HCT116 (cell line): ENCODE measurements around the gene STK36. TPM values are rescaled to one million over a fixed set of nuclear protein-coding genes. Genes with fewer than 3 reads are reported as not detected.
A peak's percentile ranks its signal among the peaks of the same experiment; 100 is the strongest.

Experiments
- ATAC-seq: fragments of 200-7000 bp; cut with Tn5 transposase; 2 replicates; pipeline ENCODE4 v1.9.1; 2020; ENCODE audit warnings: mild to moderate bottlenecking, moderate library complexity
- BruUV-seq: library from RNA; stranded (reverse); fragments of 400-500 nt; replicated peaks from 2 replicates; lab custom pipeline; 2021; lab: Mats Ljungman, UMichigan
- CTCF ChIA-PET: fragments of 300-600 bp; sonication (Branson Sonifier 250); formaldehyde crosslinking; loops from one replicate; lab custom pipeline; 2021; ENCODE audit warnings: antibody characterized with exemption; lab: Charles Lee
- POLR2A ChIA-PET: fragments of 300-600, 350-600 bp; sonication (Branson Sonifier 250); formaldehyde crosslinking; loops from one replicate; lab custom pipeline; 2021; ENCODE audit warnings: antibody characterized with exemption; lab: Charles Lee
- RAD21 ChIA-PET, 2 experiments: fragments of 300-600 bp; sonication (Branson Sonifier 250); formaldehyde crosslinking; loops; one replicate each; lab custom pipeline; 2023; ENCODE audit warnings: low total read pairs in 2 of 2; ENCODE audit not compliant: uncharacterized antibody in 2 of 2, unreplicated experiment in 2 of 2, low non-redundant PET in 1 of 2; lab: Charles Lee
- DNase-seq: peaks from one replicate; pipeline ENCODE4 v3.0.0-alpha.2; 2010; ENCODE audit warnings: low read depth, low spot score
- H2AFZ ChIP-seq: fragments of 200-600 bp; shearing (Covaris generic), sonication (generic); 2 replicates; pipeline ENCODE4 v1.6.1; 2017; ENCODE audit warnings: low read depth, mixed run types, mixed read lengths, antibody characterized with exemption, low read length; ENCODE audit not compliant: poor library complexity, severe bottlenecking
- H3K27ac ChIP-seq: 2 replicates; pipeline ENCODE4 v1.5.1; 2012; ENCODE audit warnings: low read depth, low read length
- H3K27me3 ChIP-seq: fragments of 200-600 bp; sonication (generic); 2 replicates; pipeline ENCODE4 v1.6.1; 2016; ENCODE audit warnings: mixed run types, low read length, mixed read lengths; ENCODE audit not compliant: insufficient read depth
- H3K36me3 ChIP-seq, 2 experiments: fragments of 200-500 bp in 1 of 2; fragments of 200-600 bp in 1 of 2; sonication (Bioruptor generic) in 1 of 2; sonication (generic) in 1 of 2; 2 replicates each; pipeline versions ENCODE4 v1.5.1 to v1.6.1; 2014 to 2016; ENCODE audit warnings: low read length in 2 of 2, inconsistent platforms in 1 of 2, mixed read lengths in 1 of 2, mixed run types in 1 of 2; ENCODE audit not compliant: insufficient read depth in 2 of 2, control insufficient read depth in 1 of 2
- H3K4me1 ChIP-seq, 2 experiments: fragments of 200-600 bp in 1 of 2; sonication (generic) in 1 of 2; 2 replicates each; pipeline versions ENCODE4 v1.5.1 to v1.6.1; 2012 to 2017; ENCODE audit warnings: low read length in 2 of 2, inconsistent platforms in 1 of 2, mild to moderate bottlenecking in 1 of 2, mixed read lengths in 1 of 2, mixed run types in 1 of 2, moderate library complexity in 1 of 2; ENCODE audit not compliant: insufficient read depth in 2 of 2, control insufficient read depth in 1 of 2
- H3K4me2 ChIP-seq: fragments of 200-600 bp; sonication (generic); 2 replicates; pipeline ENCODE4 v1.6.1; 2017; ENCODE audit warnings: mixed run types, low read length, mixed read lengths
- H3K4me3 ChIP-seq, 2 experiments: fragments of 200-600 bp in 1 of 2; sonication (generic) in 1 of 2; replicated peaks in 1 of 2; 2 replicates each; pipeline ENCODE4 v1.5.1; 2011 to 2016; ENCODE audit warnings: low read length in 2 of 2, control low read depth in 1 of 2, low read depth in 1 of 2, mild to moderate bottlenecking in 1 of 2, mixed read lengths in 1 of 2, mixed run types in 1 of 2
- H3K79me2 ChIP-seq: fragments of 200-600 bp; sonication (generic); 2 replicates; pipeline ENCODE4 v1.6.1; 2017; ENCODE audit warnings: mild to moderate bottlenecking, mixed run types, low read length, moderate library complexity, mixed read lengths; ENCODE audit not compliant: insufficient read depth
- H3K9ac ChIP-seq: fragments of 200-600 bp; sonication (generic); 2 replicates; pipeline ENCODE4 v1.6.1; 2016; ENCODE audit warnings: low read length, mixed read lengths
- H3K9me2 ChIP-seq: fragments of 200-600 bp; sonication (generic), shearing (Covaris generic); 2 replicates; pipeline ENCODE4 v1.6.1; 2017; ENCODE audit warnings: mixed run types, mild to moderate bottlenecking, moderate library complexity; ENCODE audit not compliant: insufficient read depth
- H3K9me3 ChIP-seq, 2 experiments: fragments of 200-500 bp in 1 of 2; fragments of 200-600 bp in 1 of 2; sonication (Bioruptor generic) in 1 of 2; sonication (generic) in 1 of 2; 2 replicates each; pipeline ENCODE4 v1.6.1; 2014 to 2017; ENCODE audit warnings: low read length in 2 of 2, mixed read lengths in 2 of 2, inconsistent platforms in 1 of 2, low read depth in 1 of 2, mild to moderate bottlenecking in 1 of 2, mixed run types in 1 of 2, moderate library complexity in 1 of 2; ENCODE audit not compliant: control insufficient read depth in 1 of 2, insufficient read depth in 1 of 2
- H4K20me1 ChIP-seq: fragments of 200-600 bp; sonication (generic), shearing (Covaris generic); 2 replicates; pipeline ENCODE4 v1.6.1; 2017; ENCODE audit warnings: mixed run types, mild to moderate bottlenecking, moderate library complexity; ENCODE audit not compliant: insufficient read depth
- CBX3 ChIP-seq: IDR thresholded peaks from 2 replicates; pipeline ENCODE4 v1.6.1; 2012; ENCODE audit warnings: low read depth
- CEBPB ChIP-seq: IDR thresholded peaks from 2 replicates; pipeline ENCODE4 v1.6.1; 2012; ENCODE audit warnings: low read depth
- EGR1 ChIP-seq: IDR thresholded peaks from 2 replicates; pipeline ENCODE4 v1.6.1; 2012; ENCODE audit warnings: low read depth
- ELF1 ChIP-seq: IDR thresholded peaks from 2 replicates; pipeline ENCODE4 v1.6.1; 2012; ENCODE audit warnings: low read depth, borderline replicate concordance
- JUND ChIP-seq: IDR thresholded peaks from 2 replicates; pipeline ENCODE4 v1.6.1; 2012
- MAX ChIP-seq: IDR thresholded peaks from 2 replicates; pipeline ENCODE4 v1.6.1; 2012
- POLR2A ChIP-seq: IDR thresholded peaks from 2 replicates; pipeline ENCODE4 v1.7.0; 2011; ENCODE audit warnings: borderline replicate concordance; ENCODE audit not compliant: insufficient read depth, insufficient read length; ENCODE audit errors: extremely low read depth
- RAD21 ChIP-seq: IDR thresholded peaks from 2 replicates; pipeline ENCODE4 v1.6.1; 2012; ENCODE audit warnings: low read depth, mild to moderate bottlenecking
- SIN3A ChIP-seq: IDR thresholded peaks from 2 replicates; pipeline ENCODE4 v1.6.1; 2012; ENCODE audit warnings: low read depth
- TCF7L2 ChIP-seq: IDR thresholded peaks from 2 replicates; pipeline ENCODE4 v1.7.0; 2011; ENCODE audit warnings: borderline replicate concordance, inconsistent platforms; ENCODE audit not compliant: insufficient read depth, insufficient read length; ENCODE audit errors: extremely low read depth
- ZNF274 ChIP-seq: fragments of 200-500 bp; sonication (Bioruptor generic); IDR thresholded peaks from 2 replicates; pipeline ENCODE4 v1.6.1; 2014; ENCODE audit warnings: mild to moderate bottlenecking, low read depth, low read length, inconsistent platforms
- intact Hi-C: fragments of 100-400 bp; cut with micrococcal nuclease; formaldehyde crosslinking; loops from 2 replicates; pipeline ENCODE4 v1.10.0; 2022
- total RNA-seq: library from RNA; stranded (reverse); gene quantifications from one replicate; pipeline ENCODE4 v1.2.1, GENCODE V29; 2021; ENCODE audit not compliant: unreplicated experiment

Gene STK36
- total RNA-seq, 1 experiment from 2014 or later = 45.5 TPM

- no peak for TF ChIP-seq ELF1
- TF ChIP-seq EGR1 = no peak
- TF ChIP-seq MAX = no peak; the same call in 1 of the 2 replicates
- no peak for TF ChIP-seq TCF7L2
- TF ChIP-seq CEBPB = no peak
- no peak for TF ChIP-seq CBX3
- TF ChIP-seq POLR2A = no peak
- no peak for TF ChIP-seq ZNF274
- TF ChIP-seq RAD21 = peak; percentile 87
- no peak for TF ChIP-seq JUND
- TF ChIP-seq, all 23 proteins: peak for 2
Observed at GRCh38 chr2:218648088-218648786, 23.6 kb upstream of the STK36 start (continued).

- no peaks in the 10 kb centered on the region; the same call in 1 of the 2 replicates for H4K20me1 ChIP-seq
- H3K27me3 ChIP-seq = no peaks in the 10 kb centered on the region
- ChIA-PET RAD21 (no interaction called here), POLR2A (no interaction called here), CTCF (interaction anchor here (1.3 to 3.5 kb wide), 4 partner anchors 10 to 379 kb away, joined by 3 to 18 read pairs (median 4); partner anchors contain the start of genes AAMP, BCS1L, PNKD and ZNF142)
- H3K36me3 ChIP-seq = peaks cover 52 to 67% of the 10 kb centered on the region in 2 experiments
- H3K4me1 ChIP-seq = no peaks in the 10 kb centered on the region
- H2AFZ ChIP-seq = no peak overlapping the region
- H3K27ac ChIP-seq = no peak overlapping the region
- intact Hi-C loops = loop anchor here (1.0 kb wide), 3 partner anchors 242 to 376 kb away; partner anchors contain the start of gene TMBIM1
- H3K4me2 ChIP-seq = no peak overlapping the region
- H3K9ac ChIP-seq = no peak overlapping the region
- no peaks in the 10 kb centered on the region for H3K9me3 ChIP-seq
- no peak for DNase-seq
- H3K79me2 ChIP-seq = peaks cover 31% of the 10 kb centered on the region; the same call in 1 of the 2 replicates
- peak; percentile 30 for ATAC-seq
- no peaks in the 10 kb centered on the region for H3K9me2 ChIP-seq
- TF ChIP-seq RAD21 (no peak), SIN3A (no peak), POLR2A (no peak)
- no TSS peak for BruUV-seq
- H3K4me3 ChIP-seq = no peak overlapping the region
Observed at GRCh38 chr2:218648787-218649100, 23.1 kb upstream of the STK36 start.
